Germinal center (tissue), 1 donor: ENCODE data around the gene CYP4Z1.
"Not testable (repeated sequence)": the region's sequence is repeated elsewhere in the genome, so short reads cannot be mapped to it uniquely, and the experiment has no call there.

ENCODE experiments used
- DNase-seq: peaks from one replicate; pipeline ENCODE4 v3.0.0; 2012; ENCODE audit warnings: mixed read lengths, low spot score

Gene CYP4Z1

DNA sequence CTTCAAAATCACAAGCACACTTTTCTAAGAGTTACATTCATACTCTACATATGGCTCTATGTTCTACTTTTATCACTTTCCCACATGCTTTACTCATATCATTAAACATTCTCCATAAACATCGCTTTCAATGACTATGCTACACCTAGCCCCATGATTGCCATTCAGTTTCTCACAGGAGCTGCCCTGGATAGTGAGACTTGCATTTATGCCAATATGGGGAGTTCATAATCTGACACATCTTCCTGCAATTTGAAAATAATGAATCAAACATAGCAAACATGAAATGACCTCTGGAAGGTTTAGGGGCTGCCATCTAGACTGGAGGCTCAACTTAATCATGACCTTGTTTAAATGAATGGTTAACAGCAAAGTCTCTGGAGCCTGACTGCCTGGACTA is 61.2 kb downstream of the CYP4Z1 start:
- no peak for DNase-seq

DNA sequence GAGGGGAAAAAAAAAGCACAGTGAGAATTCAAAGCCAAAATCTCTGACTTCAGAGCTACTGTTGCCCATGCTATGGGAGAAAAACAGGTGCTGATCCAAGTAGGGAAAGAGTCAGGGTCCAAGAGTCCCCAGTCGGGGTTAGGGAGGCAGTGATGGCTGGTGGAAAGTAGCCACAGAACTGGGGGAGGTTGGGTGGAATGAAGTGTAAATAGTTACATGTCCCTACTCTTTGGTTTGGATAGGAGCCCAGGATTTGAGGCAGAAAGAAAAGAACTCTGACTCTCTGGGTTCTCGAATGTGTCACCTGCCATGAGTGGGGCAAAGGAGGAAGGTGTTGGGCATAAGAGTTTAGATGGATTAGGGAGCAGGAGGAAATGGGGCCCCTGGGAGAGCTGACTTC is 61.8 kb downstream of the CYP4Z1 start:
- not testable (repeated sequence) for DNase-seq

DNA sequence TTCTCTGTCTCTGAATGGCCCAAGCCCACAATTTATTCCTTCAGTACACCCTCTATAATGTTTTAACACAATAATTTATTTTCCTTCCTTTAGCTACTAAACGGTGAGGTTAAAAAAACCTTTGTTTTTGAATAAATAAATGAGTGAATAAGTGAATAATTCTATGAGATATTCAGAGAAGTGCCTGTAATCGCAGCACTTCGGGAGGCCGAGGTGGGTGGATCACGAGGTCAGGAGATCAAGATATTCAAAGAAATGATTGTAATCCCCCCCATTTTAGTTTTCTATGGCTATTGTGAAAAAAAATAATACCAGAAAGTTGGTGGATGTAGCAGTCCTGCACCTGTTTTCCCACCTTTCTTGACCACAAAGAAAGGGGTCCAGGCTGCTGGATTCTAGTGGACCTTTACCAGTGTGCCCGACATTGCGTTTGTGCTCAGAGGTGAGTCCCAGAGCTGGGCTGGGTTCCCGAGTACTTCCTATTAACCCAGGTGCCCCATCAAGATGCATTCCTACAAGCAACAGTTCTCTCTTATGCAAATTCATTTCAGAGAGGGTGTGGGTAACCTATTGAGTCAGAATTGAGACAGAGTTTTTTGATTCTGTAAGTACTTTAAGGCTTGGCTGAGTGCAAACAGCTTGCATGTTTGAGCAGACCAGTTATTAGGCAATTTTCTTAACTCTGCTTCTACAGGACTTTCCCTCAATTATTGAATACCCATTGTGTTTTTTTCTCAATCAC is 62.6 kb downstream of the CYP4Z1 start:
- not testable (repeated sequence) for DNase-seq

DNA sequence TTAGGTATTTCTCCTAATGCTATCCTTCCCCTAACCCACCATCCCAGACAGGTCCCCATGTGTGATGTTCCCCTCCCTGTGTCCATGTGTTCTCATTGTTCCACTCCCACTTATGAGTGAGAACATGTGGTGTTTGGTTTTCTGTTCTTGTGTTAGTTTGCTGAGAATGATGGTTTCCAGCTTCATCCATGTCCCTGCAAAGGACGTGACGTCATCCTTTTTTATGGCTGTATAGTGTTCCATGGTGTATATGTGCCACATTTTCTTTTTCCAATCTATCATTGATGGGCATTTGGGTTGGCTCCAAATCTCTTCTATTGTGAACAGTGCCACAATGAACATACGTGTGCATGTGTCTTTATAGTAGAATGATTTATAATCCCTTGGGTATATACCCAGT is 65.6 kb downstream of the CYP4Z1 start:
- not testable (repeated sequence) for DNase-seq

DNA sequence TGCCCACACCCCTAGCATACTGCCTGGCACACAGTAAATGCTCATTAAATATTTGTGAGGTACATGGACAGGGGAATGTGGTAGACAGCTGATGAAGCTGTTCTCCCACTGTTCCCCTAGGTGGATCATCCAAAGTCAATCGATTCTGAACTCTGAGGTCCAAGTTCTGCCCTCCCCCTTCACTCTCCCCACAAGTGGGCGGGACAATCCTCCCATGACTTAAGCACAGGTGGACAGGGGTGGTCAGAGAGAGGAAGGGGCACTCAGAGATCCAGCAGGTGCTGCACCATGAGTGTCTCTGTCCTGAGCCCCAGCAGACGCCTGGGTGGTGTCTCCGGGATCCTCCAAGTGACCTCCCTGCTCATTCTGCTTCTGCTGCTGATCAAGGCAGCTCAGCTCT is 70.2 kb downstream of the CYP4Z1 start, which contains the start of gene CYP4A22:
CYP4A22 (plus strand) TSS at position 244 of the 400 bp plus-strand sequence; CDS start at position 289, 45 bp downstream.
- no peak for DNase-seq

DNA sequence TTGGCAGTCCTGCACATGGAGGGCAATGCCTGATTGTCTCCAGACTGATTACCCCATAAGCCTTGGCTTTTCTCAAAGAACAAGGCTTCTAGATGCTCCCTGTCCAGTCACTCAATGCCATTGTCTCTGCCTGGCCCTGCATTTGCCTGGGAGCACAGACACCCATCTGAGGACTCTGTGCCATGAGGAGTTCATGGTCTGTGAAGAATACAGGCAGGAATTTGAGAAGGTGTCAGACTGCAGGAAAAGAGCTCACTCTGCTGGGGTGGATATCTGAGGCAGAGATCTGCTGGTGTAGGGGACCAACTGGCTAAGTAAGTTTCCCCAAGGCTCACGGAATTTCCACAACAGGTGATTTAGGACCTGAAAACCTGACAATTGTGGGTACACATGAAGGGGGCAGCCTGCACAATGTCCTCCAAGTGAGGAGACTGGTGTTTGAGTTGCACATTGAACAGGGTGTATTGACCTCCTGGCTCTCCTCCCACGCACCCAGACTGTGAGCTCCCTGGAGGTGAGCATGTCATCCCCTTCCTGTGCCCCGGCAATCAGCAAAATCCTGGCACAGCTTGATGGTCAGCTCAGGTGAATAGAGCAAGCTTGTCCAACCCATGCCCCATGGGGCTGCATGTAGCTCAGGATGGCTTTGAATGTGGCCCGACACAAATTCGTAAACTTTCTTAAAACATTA is 71.0 kb downstream of the CYP4Z1 start:
- DNase-seq: no peak

DNA sequence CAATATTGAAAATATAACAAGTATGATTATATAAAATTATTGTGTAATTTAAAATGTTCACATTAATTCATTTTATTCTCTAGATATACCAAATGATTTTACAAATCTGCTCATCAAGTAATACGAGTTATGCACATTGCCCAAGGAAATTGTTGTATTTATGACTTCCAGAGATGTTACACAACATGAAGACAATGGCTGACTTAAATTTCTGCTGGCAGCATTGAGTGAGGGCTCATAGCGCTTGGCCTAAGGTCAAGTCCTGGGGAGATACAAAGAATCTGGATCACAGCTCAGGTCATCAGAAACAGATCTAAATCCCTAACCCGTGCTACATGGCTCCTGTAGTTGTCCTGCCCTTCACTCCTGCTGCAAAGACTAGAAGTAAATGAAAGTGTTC is 73.3 kb downstream of the CYP4Z1 start:
- DNase-seq: not testable (repeated sequence)

DNA sequence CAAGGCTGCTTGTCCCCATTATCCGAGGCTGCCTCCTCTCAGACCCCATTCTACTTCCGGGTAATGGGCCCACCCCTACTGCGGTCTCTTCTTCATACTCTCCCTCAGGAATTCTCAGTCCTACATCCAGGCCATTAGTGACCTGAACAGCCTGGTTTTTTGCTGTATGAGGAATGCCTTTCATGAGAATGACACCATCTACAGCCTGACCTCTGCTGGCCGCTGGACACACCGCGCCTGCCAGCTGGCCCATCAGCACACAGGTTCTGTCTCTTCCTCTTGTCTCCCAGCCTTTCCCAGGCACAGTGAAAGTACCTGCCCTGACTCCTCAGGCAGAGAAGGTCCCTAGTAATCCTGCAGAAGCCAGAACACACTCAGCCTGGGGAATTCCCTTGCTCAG is 76.6 kb downstream of the CYP4Z1 start:
- DNase-seq: not testable (repeated sequence)

DNA sequence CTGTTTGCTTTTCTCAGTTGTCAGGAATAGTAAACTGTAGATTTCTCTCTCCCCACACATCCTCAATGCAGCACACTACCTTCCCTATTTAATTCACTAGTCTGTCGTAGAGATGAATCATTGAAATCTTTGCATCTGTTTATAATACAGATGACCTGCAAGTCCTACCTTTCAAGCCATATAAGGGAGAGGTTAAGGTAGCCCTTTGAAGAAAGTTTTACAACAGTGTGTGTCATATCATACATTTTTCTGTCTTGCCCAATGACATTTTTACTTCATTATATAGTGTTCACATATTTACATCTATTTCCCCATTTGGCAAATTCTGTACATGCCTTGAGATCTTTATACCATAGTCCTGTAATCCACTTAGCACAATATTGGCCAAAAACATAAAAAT is 79.5 kb downstream of the CYP4Z1 start:
- not testable (repeated sequence) for DNase-seq

DNA sequence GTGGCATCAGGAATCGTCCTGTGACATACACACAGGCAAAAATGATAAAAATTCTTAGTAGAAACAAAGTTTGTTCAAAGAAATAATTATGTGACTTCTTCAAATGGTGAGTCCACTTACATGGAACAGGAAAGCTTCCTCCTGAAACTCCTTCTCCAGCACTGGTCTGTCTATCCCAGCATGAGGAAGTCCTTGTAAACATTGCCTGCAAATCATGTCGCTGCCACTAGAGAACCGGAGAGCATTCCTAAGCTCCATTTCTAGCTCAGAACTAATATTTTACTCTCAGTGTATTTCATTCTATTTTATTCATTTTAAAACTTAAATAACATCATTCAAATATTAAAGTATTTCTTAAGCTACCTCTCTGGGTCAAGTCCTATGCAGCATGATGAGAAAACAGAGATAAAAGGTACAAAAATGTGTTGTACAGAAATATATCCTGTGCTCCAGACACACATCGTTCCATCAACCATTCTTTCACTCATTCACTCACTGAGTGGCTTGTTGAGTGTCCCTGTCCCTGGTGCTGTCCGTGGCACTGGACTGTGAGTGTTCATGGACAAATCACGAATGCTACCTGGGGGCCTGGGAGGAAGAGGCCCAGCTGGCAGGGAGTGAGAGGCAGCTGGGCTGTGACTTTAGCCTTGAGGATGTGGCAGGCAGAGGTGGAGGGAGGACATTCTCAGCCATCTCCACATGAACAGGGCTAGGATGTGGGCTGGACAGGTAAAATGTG is 80.2 kb downstream of the CYP4Z1 start:
- no peak for DNase-seq

DNA sequence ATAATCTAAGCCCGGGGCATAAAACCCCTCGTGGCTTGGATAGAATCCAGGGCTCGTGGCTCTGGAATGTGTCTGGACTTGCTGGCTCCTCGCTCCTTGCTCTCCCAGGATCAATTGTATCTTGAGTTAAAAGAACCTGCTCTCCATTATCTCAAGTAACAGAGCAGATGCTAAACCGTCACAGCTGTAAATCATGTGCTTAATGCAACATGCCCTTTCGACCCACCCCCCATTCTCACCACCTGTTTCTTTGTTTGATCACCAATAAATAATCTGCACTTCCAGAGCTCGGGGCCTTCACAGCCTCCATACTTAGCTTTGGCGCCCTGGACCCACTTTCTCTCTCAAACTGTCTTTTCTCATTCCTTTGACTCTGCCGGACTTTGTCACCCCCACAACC is 82.1 kb downstream of the CYP4Z1 start:
- DNase-seq: not testable (repeated sequence)

DNA sequence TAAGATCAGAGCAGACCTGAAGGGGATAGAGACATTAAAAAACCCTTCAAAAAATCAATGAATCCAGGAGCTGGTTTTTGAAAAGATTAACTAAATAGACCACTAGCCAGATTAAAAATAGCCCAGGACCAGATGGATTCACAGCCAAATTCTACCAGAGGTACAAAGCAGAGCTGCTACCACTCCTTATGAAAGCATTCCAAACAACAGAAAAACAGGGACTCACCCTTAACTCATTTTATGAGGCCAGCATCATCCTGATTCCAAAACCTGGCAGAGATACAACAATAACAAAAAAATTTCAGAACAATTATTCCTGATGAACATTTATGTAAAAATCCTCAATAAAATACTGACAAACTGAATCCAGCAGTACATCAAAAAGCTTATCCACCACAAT is 89.4 kb downstream of the CYP4Z1 start:
- not testable (repeated sequence) for DNase-seq

DNA sequence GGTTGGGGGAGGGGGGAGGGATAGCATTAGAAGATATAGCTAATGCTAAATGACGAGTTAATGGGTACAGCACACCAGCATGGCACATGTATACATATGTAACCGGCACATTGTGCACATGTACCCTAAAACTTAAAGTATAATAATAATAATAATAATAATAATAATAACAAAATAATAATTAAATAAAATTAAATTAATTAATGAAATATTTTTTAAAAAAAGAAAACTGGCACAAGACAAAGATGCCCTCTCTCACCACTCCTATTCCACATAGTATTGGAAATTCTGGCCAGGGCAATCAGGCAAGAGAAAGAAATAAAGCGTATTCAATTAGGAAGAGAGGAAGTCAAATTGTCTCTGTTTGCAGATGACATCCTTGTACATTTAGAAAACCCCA is 90.9 kb downstream of the CYP4Z1 start:
- DNase-seq: not testable (repeated sequence)

DNA sequence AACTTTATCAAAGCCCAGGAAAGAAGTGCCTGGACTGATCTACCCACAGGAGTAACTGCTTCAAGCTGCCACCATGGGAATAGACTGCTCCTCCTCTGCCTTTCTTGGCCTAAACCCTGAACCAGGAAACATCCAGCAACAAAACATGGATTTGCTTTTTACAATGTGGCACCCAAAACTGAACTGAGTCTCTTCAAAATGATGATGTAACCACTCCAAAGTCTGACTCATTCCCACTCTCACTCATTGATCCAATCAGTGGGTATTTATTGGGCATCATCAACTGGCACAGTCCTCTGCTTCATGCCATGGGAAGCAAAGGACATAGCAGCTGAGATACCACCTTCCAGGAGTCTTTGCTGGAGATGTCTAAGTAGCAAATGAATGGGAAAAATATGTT is 93.7 kb downstream of the CYP4Z1 start:
- DNase-seq: no peak

DNA sequence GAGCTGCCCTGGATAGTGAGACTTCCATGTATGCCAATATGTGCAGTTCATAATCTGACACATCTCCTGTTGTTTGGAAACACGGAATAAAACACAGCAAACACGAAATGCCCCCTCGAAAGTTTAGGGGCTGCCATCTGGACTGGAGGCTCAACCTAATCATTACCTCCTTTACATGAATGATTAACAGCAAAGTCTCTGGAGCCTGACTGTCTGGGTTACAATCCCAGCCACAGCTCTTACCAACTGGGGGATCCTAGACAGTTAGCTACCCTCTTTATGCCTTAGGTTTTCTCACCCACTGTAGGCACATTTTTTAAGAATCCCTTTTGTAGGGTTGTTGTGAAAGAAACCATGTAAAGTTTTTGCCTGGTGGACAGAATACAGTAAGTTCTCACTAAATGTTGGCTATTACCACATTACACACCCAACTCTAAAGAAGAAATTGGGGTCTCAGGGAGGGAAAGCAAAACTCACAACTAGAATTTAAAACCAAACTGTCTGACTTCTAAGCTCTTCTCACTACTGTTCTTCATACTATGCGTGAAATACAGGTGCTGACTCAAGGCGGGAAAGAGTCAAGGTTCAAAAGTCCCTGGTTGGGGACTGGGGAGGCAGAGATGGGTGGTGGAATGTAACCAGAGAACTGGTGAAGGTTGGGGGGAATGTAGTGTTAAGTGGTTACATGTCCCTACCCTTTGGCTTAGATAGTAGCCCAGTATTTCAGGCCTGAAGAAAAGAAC is 94.4 kb downstream of the CYP4Z1 start:
- no peak for DNase-seq

DNA sequence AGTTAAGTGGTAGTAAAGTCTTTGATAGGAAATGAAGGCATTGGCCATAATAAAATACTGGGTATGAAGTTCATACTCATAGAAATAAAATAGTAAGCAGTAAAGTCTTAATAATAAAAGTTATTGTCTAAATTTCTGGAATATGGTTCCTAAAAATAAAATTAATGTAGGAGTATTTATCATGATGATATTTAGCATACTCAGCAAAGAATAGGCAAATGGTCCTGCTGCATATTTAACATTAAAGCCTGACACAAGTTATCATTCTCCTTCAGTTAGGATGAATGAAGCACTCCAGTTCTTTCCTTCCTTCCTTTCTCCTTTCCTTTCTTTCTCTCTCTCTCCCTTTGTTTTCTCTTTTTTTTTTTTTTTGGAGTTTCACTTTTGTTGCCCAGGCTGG is 97.5 kb downstream of the CYP4Z1 start:
- no peak for DNase-seq
